T-helper 2 cell treated with Interferon-gamma antibody and Interleukin-4, amounts not matched to agents 100 ng/mL and 5 ng/mL, for 36 hours (primary cell): ENCODE measurements around the gene FZD8. TPM values are rescaled to one million over a fixed set of nuclear protein-coding genes. Genes with fewer than 3 reads are reported as not detected.

ENCODE experiments used
- intact Hi-C: fragments of 100-400 bp; cut with micrococcal nuclease; formaldehyde crosslinking; loops from one replicate; pipeline ENCODE4 v1.15.1; 2023
- total RNA-seq: library from RNA; stranded (reverse); gene quantifications from 2 replicates; pipeline ENCODE4 v1.2.3, GENCODE V29; 2022

FZD8 gene
- total RNA-seq, 1 donor from 2014 or later = 0.41 TPM

DNA sequence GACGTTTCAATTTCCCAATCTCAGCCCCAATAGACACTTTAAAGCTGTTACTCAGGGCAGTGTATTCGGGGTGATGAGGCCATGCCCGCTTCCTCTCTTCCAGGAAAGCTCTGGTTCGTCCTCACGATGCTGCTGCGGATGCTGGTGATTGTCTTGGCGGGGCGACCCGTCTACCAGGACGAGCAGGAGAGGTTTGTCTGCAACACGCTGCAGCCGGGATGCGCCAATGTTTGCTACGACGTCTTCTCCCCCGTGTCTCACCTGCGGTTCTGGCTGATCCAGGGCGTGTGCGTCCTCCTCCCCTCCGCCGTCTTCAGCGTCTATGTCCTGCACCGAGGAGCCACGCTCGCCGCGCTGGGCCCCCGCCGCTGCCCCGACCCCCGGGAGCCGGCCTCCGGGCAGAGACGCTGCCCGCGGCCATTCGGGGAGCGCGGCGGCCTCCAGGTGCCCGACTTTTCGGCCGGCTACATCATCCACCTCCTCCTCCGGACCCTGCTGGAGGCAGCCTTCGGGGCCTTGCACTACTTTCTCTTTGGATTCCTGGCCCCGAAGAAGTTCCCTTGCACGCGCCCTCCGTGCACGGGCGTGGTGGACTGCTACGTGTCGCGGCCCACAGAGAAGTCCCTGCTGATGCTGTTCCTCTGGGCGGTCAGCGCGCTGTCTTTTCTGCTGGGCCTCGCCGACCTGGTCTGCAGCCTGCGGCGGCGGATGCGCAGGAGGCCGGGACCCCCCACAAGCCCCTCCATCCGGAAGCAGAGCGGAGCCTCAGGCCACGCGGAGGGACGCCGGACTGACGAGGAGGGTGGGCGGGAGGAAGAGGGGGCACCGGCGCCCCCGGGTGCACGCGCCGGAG lies 34.4 kb downstream of the FZD8 start:
- intact Hi-C loops = no loop called here

GRCh38 chr10:35606430-35606829 lies 35.7 kb downstream of the FZD8 start:
- intact Hi-C loops = no loop called here

DNA sequence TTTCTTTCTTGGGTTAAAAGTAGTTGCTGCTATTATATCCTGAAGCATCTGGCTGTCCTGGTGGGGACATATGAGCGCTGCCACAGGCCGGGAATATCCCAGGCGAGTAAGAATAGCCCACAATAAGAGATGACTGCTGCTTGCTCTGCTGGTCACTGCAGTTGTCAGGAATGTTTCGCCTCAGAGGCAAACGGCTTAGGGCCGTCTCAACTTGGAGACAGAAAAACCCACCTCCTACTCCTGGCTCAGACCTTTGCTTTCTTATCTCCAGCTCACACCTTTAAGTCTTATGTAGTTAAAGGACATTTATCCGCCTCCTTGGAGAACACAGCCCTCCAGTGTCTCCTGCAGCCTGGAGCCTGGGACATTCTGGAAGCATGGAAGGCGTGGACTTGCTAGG lies 36.9 kb downstream of the FZD8 start, which contains the start of gene GJD4:
TSS of gene GJD4 (plus strand) at position 151 of the 400 bp plus-strand sequence. CDS start at position 378, 227 bp downstream.
- intact Hi-C loops = no loop called here

- intact Hi-C loops = no loop called here
These were observed 41.9 kb downstream of the FZD8 start for GRCh38 chr10:35600193-35600592.

GRCh38 chr10:35598379-35598778 lies 43.7 kb downstream of the FZD8 start:
- intact Hi-C loops = no loop called here

GRCh38 chr10:35595106-35595505 lies 47.0 kb downstream of the FZD8 start:
- intact Hi-C loops = no loop called here

DNA sequence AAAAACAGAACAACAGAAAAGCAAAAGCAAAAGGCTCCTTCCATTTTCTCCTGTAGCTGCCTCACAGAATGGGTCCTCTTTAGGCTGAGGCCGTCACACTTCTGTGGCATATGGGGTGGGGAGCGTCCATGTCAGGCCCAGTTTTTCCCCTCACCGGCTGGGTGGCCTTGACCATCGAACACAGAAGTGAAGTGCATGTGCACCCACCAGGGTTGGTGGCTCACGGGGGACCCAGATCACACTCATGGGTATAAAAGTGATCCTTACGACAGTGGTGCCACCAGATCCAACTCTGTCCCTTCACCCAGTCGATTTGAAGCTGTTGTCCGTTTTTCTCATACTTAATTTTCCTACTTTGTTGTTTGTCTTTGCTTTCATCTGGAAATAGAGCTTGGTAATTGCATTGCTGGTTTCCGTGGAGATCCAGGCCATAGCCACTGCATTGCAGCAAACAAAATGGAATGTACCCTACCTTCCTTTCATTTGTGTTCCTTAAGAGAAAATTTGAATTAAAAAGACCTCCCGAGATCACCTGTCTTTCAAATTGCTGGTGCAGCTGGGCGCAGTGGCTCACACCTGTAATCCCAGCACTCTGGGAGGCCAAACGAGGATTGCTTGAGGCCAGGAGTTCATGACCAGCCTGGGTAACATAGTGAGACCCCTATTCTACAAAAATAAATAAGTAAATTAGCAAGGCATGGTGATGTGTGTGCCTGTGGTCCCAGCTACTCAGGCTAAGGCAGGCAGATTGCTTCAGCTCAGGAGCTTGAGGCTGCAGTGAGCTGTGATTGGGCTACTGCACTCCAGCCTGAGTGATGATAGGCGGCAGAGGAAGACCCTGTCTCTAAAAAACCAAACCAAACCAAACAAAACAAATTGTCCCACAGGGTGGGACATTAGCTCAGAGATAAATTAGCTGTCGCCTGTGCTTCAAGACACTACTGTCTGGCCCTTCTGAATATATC lies 47.7 kb downstream of the FZD8 start:
- intact Hi-C loops = no loop called here

GRCh38 chr10:35592441-35592840 lies 49.7 kb downstream of the FZD8 start:
- intact Hi-C loops = no loop called here

GRCh38 chr10:35588836-35589235 lies 53.3 kb downstream of the FZD8 start:
- intact Hi-C loops = no loop called here

Other genes with a start within 250 kb of the FZD8 start
- gene GJD4, start 37.0 kb downstream of the FZD8 start, total RNA-seq = not detected in 2 replicates